Natural killer cell treated with Interleukin-12 subunit alpha and Interleukin-12 subunit beta and Interleukin-15 and Interleukin-18, amount 100 ng/mL, for 72 hours (primary cell): ENCODE results near the gene SLC1A7. TPM values are rescaled to one million over a fixed set of nuclear protein-coding genes. Genes with fewer than 3 reads are reported as not detected.

Experiments
- ATAC-seq, 2 donors: fragments of 150-1000 bp; cut with Tn5 transposase in 1 of 2; sonication (Bioruptor Pico), chemical (Tn5 transposase) in 1 of 2; 2 replicates each; pipeline ENCODE4 v1.10.0; 2021
- DNase-seq: peaks from one replicate; pipeline ENCODE4 v3.0.0; 2022; ENCODE audit warnings: low spot score
- H3K27ac Mint-ChIP-seq, 2 donors: 1 replicate in 1 of 2; 2 replicates in 1 of 2; pipeline ENCODE4 v1.8.0; 2022; ENCODE audit warnings: mixed read lengths in 2 of 2, mild to moderate bottlenecking in 1 of 2, moderate library complexity in 1 of 2
- H3K27me3 Mint-ChIP-seq, 2 donors: 1 replicate in 1 of 2; 2 replicates in 1 of 2; pipeline ENCODE4 v1.8.0; 2022; ENCODE audit warnings: mixed read lengths in 2 of 2
- H3K36me3 Mint-ChIP-seq: one replicate; pipeline ENCODE4 v1.8.0; 2022; ENCODE audit warnings: mixed read lengths
- H3K4me1 Mint-ChIP-seq, 2 donors: 1 replicate in 1 of 2; 2 replicates in 1 of 2; pipeline ENCODE4 v1.8.0; 2022; ENCODE audit warnings: low read depth in 2 of 2, mixed read lengths in 2 of 2, mild to moderate bottlenecking in 1 of 2
- H3K4me3 Mint-ChIP-seq: one replicate; pipeline ENCODE4 v1.8.0; 2022; ENCODE audit warnings: mixed read lengths
- H3K9me3 Mint-ChIP-seq: 2 replicates; pipeline ENCODE4 v1.8.0; 2022; ENCODE audit warnings: mixed read lengths
- total RNA-seq, 2 donors: library from RNA; stranded (reverse); gene quantifications; one replicate each; pipeline ENCODE4 v1.2.3, GENCODE V29; 2022

SLC1A7 gene
- total RNA-seq, 2 donors from 2014 or later, result 0.29 to 1.1 TPM

GRCh38 chr1:53091841-53092645 is 50.4 kb downstream of the SLC1A7 start:
- DNase-seq (no peak), ATAC-seq (no peak)
- Mint-ChIP-seq H3K4me3 (no peak overlapping the region), H3K9me3 (no peaks in the 10 kb centered on the region), H3K27me3 (no peaks in the 10 kb centered on the region), H3K4me1 (peaks cover 0 to 3% of the 10 kb centered on the region in 2 donors), H3K36me3 (no peaks in the 10 kb centered on the region), H3K27ac (peak overlapping the region in 1 of 2 donors; percentile 21)

DNA sequence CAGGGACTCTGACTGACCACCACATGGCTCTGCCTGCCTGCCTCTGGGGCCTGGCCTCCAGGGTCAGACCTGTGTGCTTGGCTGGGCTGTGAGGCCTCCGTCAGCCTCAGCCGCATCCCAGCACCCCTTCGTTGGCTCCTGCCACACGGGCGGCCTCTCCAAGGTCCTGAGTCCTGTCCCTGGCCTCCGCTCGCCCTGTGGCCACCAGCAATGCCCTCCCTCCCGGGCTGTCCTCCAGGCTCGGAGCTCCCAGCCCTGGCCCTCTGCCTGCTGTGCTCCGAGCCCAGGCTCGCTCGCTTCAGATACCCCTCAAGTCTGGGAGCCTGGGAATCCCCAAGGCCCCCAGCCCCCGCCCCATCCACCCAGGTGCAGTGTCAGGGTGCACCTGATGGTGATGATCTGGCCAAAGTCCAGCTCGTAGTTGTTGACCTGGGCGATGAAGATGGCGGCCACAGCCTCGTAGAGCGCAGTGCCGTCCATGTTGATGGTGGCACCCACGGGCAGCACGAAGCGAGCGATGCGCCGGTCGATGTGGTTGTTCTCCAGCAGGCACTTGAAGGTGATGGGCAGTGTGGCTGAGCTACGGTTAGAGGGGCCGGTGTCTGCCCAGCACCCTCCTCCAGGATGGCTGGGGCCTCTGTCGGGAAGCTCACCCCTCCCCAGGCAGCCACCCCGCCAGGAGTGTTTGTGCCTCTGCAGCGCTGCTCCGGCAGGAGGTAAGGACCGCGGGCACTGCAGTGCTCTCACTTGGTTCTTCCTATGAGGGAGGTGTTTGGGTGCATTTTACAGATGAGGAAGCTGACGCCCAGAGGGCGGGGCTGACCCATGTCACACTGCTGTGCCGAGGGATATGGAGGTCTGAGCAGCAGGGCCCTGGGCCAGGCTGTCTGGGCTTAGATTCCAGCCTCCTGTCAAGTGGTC is 52.0 kb downstream of the SLC1A7 start:
- Mint-ChIP-seq H3K36me3 (no peaks in the 10 kb centered on the region), H3K9me3 (no peaks in the 10 kb centered on the region), H3K27ac (peak overlapping the region; percentile 21 to 61), H3K4me3 (peak overlapping the region; percentile 44), H3K4me1 (peaks cover 0 to 3% of the 10 kb centered on the region in 2 donors), H3K27me3 (no peaks in the 10 kb centered on the region)
- ATAC-seq (peak; percentile 64 to 85), DNase-seq (no peak)

DNA sequence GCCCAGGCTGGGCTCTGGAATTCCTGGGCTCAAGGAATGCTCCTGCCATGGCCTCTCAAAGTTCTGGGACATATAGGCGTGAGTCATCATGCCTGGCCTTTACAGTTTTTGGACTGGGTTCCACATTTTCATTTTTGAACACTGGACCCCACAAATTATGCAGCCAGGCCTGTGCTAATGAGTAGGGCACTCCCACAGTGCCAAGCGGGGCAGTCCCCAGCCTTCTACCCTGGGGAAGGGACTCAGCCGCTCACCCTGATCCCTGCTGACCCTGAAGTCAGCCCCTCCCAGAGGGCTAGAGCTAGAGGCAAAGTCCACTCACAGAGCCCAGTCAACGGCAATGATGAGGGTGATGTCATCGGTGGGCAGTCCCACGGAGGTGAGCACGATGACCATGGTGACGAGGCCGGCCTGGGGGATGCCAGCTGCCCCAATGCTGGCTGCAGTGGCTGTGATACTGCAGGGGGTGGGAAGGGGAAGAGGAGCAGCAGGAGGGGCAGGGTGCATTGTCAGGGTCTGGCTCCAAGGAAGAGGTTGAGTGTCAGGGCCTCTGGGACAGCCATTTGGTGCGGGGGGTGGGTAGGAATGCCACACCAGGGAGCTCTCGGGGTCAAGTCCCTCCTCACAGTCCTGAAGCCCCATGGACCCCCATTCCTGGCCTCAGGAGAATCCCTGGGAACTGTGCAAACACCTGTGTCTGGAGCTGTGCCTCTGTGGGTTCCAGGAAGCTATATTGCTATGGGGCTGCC is 52.8 kb downstream of the SLC1A7 start:
- no peaks in the 10 kb centered on the region for H3K9me3 Mint-ChIP-seq
- H3K27me3 Mint-ChIP-seq, result no peaks in the 10 kb centered on the region
- no peak overlapping the region for H3K4me3 Mint-ChIP-seq
- ATAC-seq (no peak), DNase-seq (no peak)
- H3K27ac Mint-ChIP-seq, result peak overlapping the region in 1 of 2 donors; percentile 27
- peaks cover 4 to 8% of the 10 kb centered on the region in 2 donors for H3K4me1 Mint-ChIP-seq
- no peaks in the 10 kb centered on the region for H3K36me3 Mint-ChIP-seq

DNA sequence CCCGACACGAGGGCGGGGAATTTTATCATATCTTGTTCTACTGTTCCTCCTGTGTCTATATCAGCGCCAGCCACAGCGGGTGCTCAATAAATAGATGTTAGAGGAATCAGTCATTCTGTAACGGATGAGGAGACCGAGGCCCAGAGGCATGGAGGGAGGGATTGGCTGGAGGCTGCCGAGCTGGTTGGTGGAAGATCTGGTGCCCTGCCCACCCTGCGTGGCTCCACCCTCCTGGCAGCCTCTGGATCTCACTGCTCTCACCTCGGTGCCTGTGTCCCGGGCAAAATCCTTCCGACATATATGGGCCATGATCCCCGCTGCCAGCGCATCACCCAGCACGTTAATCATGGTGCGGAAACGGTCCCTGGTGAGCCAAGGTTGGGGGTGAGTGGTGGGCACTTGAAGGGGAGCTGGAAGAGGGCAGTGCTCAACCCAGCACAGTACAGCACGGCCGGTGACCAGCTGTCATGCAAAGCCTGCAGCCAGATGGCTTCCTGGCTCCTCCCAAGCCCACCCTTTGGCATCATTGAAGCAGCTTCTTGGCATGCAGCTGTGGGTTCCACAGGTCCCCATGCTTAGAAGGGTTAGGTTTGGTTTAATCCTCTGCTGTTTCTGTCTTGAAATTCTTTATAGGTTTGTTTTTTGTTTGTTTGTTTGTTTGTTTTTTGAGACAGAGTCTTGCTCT is 53.7 kb downstream of the SLC1A7 start:
- ATAC-seq (no peak), DNase-seq (no peak)
- no peaks in the 10 kb centered on the region for H3K36me3 Mint-ChIP-seq

DNA sequence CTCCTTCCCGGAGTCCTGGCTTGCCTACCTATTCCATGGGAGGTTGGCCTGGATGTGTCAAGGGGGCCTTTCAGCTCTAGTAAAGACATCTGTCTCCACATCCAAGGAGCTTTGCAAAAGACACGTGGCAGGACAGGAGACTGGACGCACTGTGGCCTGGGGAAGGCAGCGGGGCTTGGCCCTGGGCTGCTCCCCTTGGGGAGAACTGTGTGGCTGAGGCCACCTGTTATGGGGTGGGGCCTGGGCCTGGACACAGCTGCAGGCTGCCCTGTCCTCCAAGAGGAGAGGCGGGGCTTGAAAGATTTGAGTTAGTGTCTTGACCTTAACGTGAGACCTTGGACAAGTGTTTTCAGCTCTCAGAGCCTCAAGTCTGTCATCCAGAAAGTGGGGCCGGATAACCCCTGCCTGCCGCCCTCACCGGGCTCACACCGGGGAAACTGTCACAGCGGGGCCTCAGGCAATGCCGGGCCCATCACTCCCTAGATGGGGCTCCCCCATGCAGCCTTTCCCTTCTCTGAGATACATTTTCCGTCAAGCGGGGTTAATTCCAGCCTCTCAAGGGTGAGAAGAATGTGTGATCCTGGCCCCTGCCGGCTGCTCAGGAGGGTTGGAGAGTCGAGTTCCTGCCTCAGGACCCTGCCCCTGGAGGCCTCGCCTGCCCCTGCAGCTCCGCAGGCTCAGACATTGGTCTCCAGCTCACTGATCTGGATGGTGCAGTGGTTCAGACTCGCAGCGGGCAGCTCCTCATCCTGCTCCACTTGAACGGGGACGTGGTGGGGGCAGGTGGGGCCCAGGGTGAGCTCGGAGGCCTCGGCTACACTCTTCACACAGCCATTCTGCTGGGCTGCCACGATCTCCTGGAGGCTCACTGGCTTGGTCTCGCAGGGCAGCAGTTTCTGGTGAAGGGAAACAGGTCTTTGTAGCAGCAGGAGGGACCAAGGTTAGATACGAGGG is 54.8 kb downstream of the SLC1A7 start:
- Mint-ChIP-seq H3K27me3 (no peaks in the 10 kb centered on the region), H3K27ac (no peak overlapping the region), H3K9me3 (no peaks in the 10 kb centered on the region), H3K36me3 (no peaks in the 10 kb centered on the region), H3K4me3 (no peak overlapping the region), H3K4me1 (peaks cover 19 to 22% of the 10 kb centered on the region in 2 donors)
- no peak for DNase-seq
- no peak for ATAC-seq

More for the DNA sequence above, 53.7 kb downstream of the SLC1A7 start:
- no peak overlapping the region for H3K4me3 Mint-ChIP-seq
- H3K9me3 Mint-ChIP-seq, result no peaks in the 10 kb centered on the region
- H3K27ac Mint-ChIP-seq, result no peak overlapping the region
- peaks cover 9 to 13% of the 10 kb centered on the region in 2 donors for H3K4me1 Mint-ChIP-seq
- no peaks in the 10 kb centered on the region for H3K27me3 Mint-ChIP-seq

- ATAC-seq (no peak), DNase-seq (no peak)
- H3K27ac Mint-ChIP-seq, result no peak overlapping the region
- peaks cover 19 to 24% of the 10 kb centered on the region in 2 donors for H3K4me1 Mint-ChIP-seq
- H3K9me3 Mint-ChIP-seq, result no peaks in the 10 kb centered on the region
- H3K27me3 Mint-ChIP-seq, result no peaks in the 10 kb centered on the region
- no peak overlapping the region for H3K4me3 Mint-ChIP-seq
- no peaks in the 10 kb centered on the region for H3K36me3 Mint-ChIP-seq
Observed at GRCh38 chr1:53086491-53087070, 55.9 kb downstream of the SLC1A7 start.

DNA sequence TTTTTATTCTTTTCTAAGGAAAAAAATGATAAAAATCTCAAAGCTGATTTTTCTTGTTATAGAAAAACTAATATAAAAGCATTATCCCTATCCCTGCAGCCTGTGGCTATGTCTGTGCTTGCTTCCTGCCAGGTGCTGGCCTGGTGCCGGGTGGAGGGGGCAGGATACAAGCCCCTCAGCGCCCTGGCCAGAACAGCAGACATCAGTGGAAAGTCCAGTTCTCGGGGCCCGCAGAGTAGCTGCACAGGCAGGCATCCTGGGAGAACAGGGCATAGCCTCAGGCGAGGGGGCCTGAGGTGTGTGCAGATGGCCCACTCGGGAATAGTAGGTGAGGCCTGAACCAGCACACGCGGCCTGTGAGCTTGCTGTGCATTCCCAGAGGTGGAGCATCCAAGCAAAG is 57.0 kb downstream of the SLC1A7 start:
- Mint-ChIP-seq H3K4me1 (peaks cover 19 to 24% of the 10 kb centered on the region in 2 donors), H3K27me3 (no peaks in the 10 kb centered on the region), H3K36me3 (no peaks in the 10 kb centered on the region), H3K9me3 (no peaks in the 10 kb centered on the region), H3K4me3 (no peak overlapping the region), H3K27ac (no peak overlapping the region)
- ATAC-seq (no peak), DNase-seq (no peak)

DNA sequence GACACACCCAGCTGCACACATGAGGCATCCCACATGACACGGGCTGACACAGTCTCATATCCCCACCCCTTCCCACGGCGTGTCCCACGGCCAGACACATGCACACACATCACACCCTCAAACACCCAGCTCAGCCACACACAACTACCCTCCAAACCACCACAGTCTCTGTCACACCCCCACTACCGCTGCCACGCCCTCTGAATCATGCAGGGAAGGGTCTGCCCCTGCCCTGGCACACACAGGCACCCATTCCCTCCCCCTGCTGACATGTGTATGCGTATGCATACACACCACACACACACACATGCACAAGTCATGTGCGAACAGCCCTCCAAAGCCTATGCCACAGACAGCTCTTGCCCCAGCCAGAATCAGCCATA is 57.9 kb downstream of the SLC1A7 start:
- H3K4me1 Mint-ChIP-seq, result peaks cover 19 to 24% of the 10 kb centered on the region in 2 donors
- DNase-seq (no peak), ATAC-seq (peak; percentile 52 to 69)
- H3K27ac Mint-ChIP-seq, result no peak overlapping the region
- no peaks in the 10 kb centered on the region for H3K9me3 Mint-ChIP-seq
- H3K36me3 Mint-ChIP-seq, result no peaks in the 10 kb centered on the region
- no peaks in the 10 kb centered on the region for H3K27me3 Mint-ChIP-seq
- H3K4me3 Mint-ChIP-seq, result peak overlapping the region; percentile 16

GRCh38 chr1:53083636-53084588 is 58.5 kb downstream of the SLC1A7 start:
- no peaks in the 10 kb centered on the region for H3K27me3 Mint-ChIP-seq
- DNase-seq (no peak), ATAC-seq (no peak)
- no peaks in the 10 kb centered on the region for H3K36me3 Mint-ChIP-seq
- H3K9me3 Mint-ChIP-seq, result no peaks in the 10 kb centered on the region
- H3K4me3 Mint-ChIP-seq, result peak overlapping the region; percentile 31
- no peak overlapping the region for H3K27ac Mint-ChIP-seq
- peaks cover 19 to 24% of the 10 kb centered on the region in 2 donors for H3K4me1 Mint-ChIP-seq

DNA sequence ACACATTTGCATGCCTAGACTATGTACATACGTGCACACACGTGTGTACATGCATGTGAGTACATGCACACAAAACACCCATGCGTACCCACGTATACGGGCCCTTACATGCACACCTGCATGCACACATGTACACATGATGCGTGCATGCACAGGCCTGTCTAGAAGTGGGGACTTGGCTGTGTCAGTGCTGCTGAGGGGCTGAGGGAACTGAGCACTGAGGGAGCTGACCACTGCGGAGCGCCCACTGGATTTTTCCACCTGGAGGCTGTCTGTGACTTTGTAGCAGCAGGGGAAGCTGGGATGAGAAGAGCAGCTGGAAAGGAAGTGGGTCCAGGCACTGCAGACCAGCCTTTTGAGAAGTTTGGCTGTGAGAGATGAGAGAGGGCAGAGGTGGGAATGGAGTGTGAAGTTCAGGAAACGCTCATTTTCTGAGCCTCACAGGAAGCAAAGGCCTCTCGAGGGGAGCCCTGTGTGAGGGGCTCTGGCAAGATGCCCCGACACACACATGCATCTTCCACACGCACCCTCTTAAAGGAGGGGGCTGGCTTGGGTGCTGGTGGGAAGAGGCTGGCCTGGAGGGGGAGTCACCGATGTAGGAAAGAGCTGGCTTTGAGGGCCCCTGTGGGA is 59.5 kb downstream of the SLC1A7 start:
- no peak for DNase-seq

More for the DNA sequence above, 59.5 kb downstream of the SLC1A7 start:
- ATAC-seq, result no peak
- peak overlapping the region; percentile 31 for H3K4me3 Mint-ChIP-seq
- H3K36me3 Mint-ChIP-seq, result no peaks in the 10 kb centered on the region
- H3K9me3 Mint-ChIP-seq, result no peaks in the 10 kb centered on the region
- no peaks in the 10 kb centered on the region for H3K27me3 Mint-ChIP-seq
- peaks cover 19 to 24% of the 10 kb centered on the region in 2 donors for H3K4me1 Mint-ChIP-seq
- peak overlapping the region in 1 of 2 donors; percentile 52 for H3K27ac Mint-ChIP-seq
